GM23338 (cell line): Measurements from ENCODE around the gene EEF1AKMT4. TPM values are rescaled to one million over a fixed set of nuclear protein-coding genes. Genes with fewer than 3 reads are reported as not detected.

Source experiments
- ATAC-seq: fragments of 200-7000 bp; cut with Tn5 transposase; 3 replicates; pipeline ENCODE4 v1.9.1; 2020
- DNase-seq: peaks from one replicate; pipeline ENCODE4 v3.0.0-alpha.2; 2015; ENCODE audit warnings: low spot score
- H2AFZ ChIP-seq: fragments of 200-600 bp; sonication (generic); 2 replicates; pipeline ENCODE4 v1.8.0; 2016; ENCODE audit warnings: antibody characterized with exemption, mild to moderate bottlenecking, moderate library complexity
- H3F3A ChIP-seq: fragments of 200-600 bp; sonication (generic); replicated peaks from 2 replicates; pipeline ENCODE4 v1.8.0; 2017; ENCODE audit warnings: antibody characterized with exemption, mixed run types, low read depth
- H3K27ac ChIP-seq: fragments of 200-600 bp; sonication (generic); 2 replicates; pipeline ENCODE4 v1.6.1; 2016; ENCODE audit warnings: low read depth
- H3K27me3 ChIP-seq: fragments of 200-600 bp; sonication (generic); 2 replicates; pipeline ENCODE4 v1.8.0; 2016; ENCODE audit warnings: mild to moderate bottlenecking, mixed run types, moderate library complexity; ENCODE audit not compliant: insufficient read depth
- H3K36me3 ChIP-seq: fragments of 200-600 bp; sonication (generic); 2 replicates; pipeline ENCODE4 v1.8.0; 2016; ENCODE audit warnings: mild to moderate bottlenecking; ENCODE audit not compliant: insufficient read depth
- H3K4me1 ChIP-seq: fragments of 200-600 bp; sonication (generic); 2 replicates; pipeline ENCODE4 v1.8.0; 2016; ENCODE audit warnings: mild to moderate bottlenecking, moderate library complexity; ENCODE audit not compliant: insufficient read depth
- H3K4me2 ChIP-seq: fragments of 200-600 bp; sonication (generic); 2 replicates; pipeline ENCODE4 v1.7.1; 2017; ENCODE audit warnings: mixed run types
- H3K4me3 ChIP-seq: fragments of 200-600 bp; sonication (generic); 2 replicates; pipeline ENCODE4 v1.6.1; 2016; ENCODE audit warnings: mixed run types
- H3K79me2 ChIP-seq: fragments of 200-600 bp; sonication (generic); replicated peaks from 2 replicates; pipeline ENCODE4 v1.8.0; 2017; ENCODE audit warnings: mild to moderate bottlenecking; ENCODE audit not compliant: insufficient read depth
- H3K9me2 ChIP-seq: fragments of 200-600 bp; sonication (generic); 2 replicates; pipeline ENCODE4 v1.8.0; 2017; ENCODE audit not compliant: insufficient read depth
- H4K20me1 ChIP-seq: fragments of 200-600 bp; sonication (generic); replicated peaks from 2 replicates; pipeline ENCODE4 v1.8.0; 2017; ENCODE audit warnings: mild to moderate bottlenecking; ENCODE audit not compliant: insufficient read depth
- H3K27ac Mint-ChIP-seq: 2 replicates; pipeline ENCODE4 v1.8.0; 2020; ENCODE audit warnings: inconsistent platforms, mild to moderate bottlenecking, moderate library complexity, mixed read lengths
- H3K27me3 Mint-ChIP-seq: 3 replicates; pipeline ENCODE4 v1.8.0; 2022; ENCODE audit warnings: low read depth, mild to moderate bottlenecking, moderate library complexity, mixed read lengths, inconsistent platforms; ENCODE audit not compliant: insufficient read depth, poor library complexity
- H3K36me3 Mint-ChIP-seq: 3 replicates; pipeline ENCODE4 v1.8.0; 2021; ENCODE audit warnings: low read depth, mild to moderate bottlenecking, inconsistent platforms, moderate library complexity, mixed read lengths
- H3K4me1 Mint-ChIP-seq: 3 replicates; pipeline ENCODE4 v1.8.0; 2020; ENCODE audit warnings: mild to moderate bottlenecking, inconsistent platforms, mixed read lengths
- H3K4me3 Mint-ChIP-seq: 3 replicates; pipeline ENCODE4 v1.8.0; 2021; ENCODE audit warnings: moderate library complexity, mild to moderate bottlenecking, inconsistent platforms, mixed read lengths
- H3K9me3 Mint-ChIP-seq: 3 replicates; pipeline ENCODE4 v1.8.0; 2020; ENCODE audit warnings: moderate library complexity, mild to moderate bottlenecking, inconsistent platforms, mixed read lengths
- CREB1 ChIP-seq: fragments of 250-450 bp; sonication (Bioruptor Pico); IDR thresholded peaks from 2 replicates; pipeline ENCODE4 v1.5.0; 2020; ENCODE audit warnings: low read depth, mild to moderate bottlenecking, moderate library complexity
- ETS1 ChIP-seq: IDR thresholded peaks from 2 replicates; pipeline ENCODE4 v1.6.1; 2016; ENCODE audit warnings: antibody characterized with exemption
- EZH2 ChIP-seq: fragments of 200-600 bp; sonication (generic); IDR thresholded peaks from one replicate; pipeline ENCODE4 v1.8.0; 2017; ENCODE audit warnings: antibody characterized with exemption, mild to moderate bottlenecking, low read depth; ENCODE audit not compliant: unreplicated experiment
- EZH2phosphoT487 ChIP-seq: fragments of 200-600 bp; sonication (generic); IDR thresholded peaks from one replicate; pipeline ENCODE4 v1.8.1; 2018; ENCODE audit warnings: antibody characterized with exemption; ENCODE audit not compliant: unreplicated experiment
- JUNB ChIP-seq: IDR thresholded peaks from one replicate; pipeline ENCODE4 v1.6.1; 2016; ENCODE audit warnings: antibody characterized with exemption; ENCODE audit not compliant: unreplicated experiment
- NANOG ChIP-seq: IDR thresholded peaks from 2 replicates; pipeline ENCODE4 v1.6.1; 2016; ENCODE audit warnings: antibody characterized with exemption, borderline replicate concordance
- POLR2AphosphoS5 ChIP-seq: IDR thresholded peaks from 2 replicates; pipeline ENCODE4 v1.6.1; 2016; ENCODE audit warnings: antibody characterized with exemption, low read depth
- STAT1 ChIP-seq: IDR thresholded peaks from one replicate; pipeline ENCODE4 v1.6.1; 2016; ENCODE audit warnings: antibody characterized with exemption; ENCODE audit not compliant: unreplicated experiment
- ZNF114 ChIP-seq: fragments of 250-450 bp; sonication (Bioruptor Pico); IDR thresholded peaks from 2 replicates; pipeline ENCODE4 v1.5.0; 2020; ENCODE audit warnings: mild to moderate bottlenecking, moderate library complexity
- ZNF331 ChIP-seq: fragments of 250-450 bp; sonication (Bioruptor Pico); IDR thresholded peaks from 2 replicates; pipeline ENCODE4 v1.5.0; 2020; ENCODE audit warnings: low read depth, mild to moderate bottlenecking, moderate library complexity
- ZNF462 ChIP-seq: fragments of 250-450 bp; sonication (Bioruptor Pico); IDR thresholded peaks from 2 replicates; pipeline ENCODE4 v1.5.0; 2020; ENCODE audit warnings: mild to moderate bottlenecking, moderate library complexity
- polyA plus RNA-seq: library from polyadenylated mRNA; unstranded; fragments of >200 nt; fragmentation: Nextera tagmentation; extraction: Ambion mirVana; gene quantifications from 2 replicates; pipeline ENCODE4 v1.2.1, GENCODE V29; 2016
- total RNA-seq: library from RNA; depleted of rRNA; stranded (reverse); fragments of >200 nt; shearing (Covaris generic); gene quantifications from 2 replicates; pipeline ENCODE4 v1.2.3, GENCODE V29; 2014
- TF ChIP-seq, protein P1 (sequence below), 2 experiments: fragments of 200-600 bp in 1 of 2; sonication (generic) in 1 of 2; conservative IDR thresholded peaks; 2 replicates each; pipeline versions ENCODE4 v1.5.1 to v1.6.1; 2016 to 2017; ENCODE audit warnings: antibody characterized with exemption in 2 of 2, low read depth in 2 of 2, mild to moderate bottlenecking in 2 of 2, moderate library complexity in 1 of 2
- TF ChIP-seq, protein P2 (sequence below): IDR thresholded peaks from one replicate; pipeline ENCODE4 v1.6.1; 2018; ENCODE audit warnings: antibody characterized with exemption; ENCODE audit not compliant: unreplicated experiment

The EEF1AKMT4 gene
- total and polyA plus RNA-seq, 2 experiments from 2014 or later, result 12.9 to 14.3 TPM

- DNase-seq (peak; percentile 21), ATAC-seq (peak; percentile 58)
- Mint-ChIP-seq H3K36me3 (no peaks in the 10 kb centered on the region; the same call in 2 of the 3 replicates), H3K4me3 (no peak overlapping the region), H3K4me1 (no peaks in the 10 kb centered on the region), H3K27ac (peak overlapping the region; percentile 56; the same call in 1 of the 2 replicates), H3K9me3 (no peaks in the 10 kb centered on the region), H3K27me3 (peaks cover 5% of the 10 kb centered on the region)
- H3K9me2 ChIP-seq, result no peaks in the 10 kb centered on the region
- 0 out of 2 replicates have a peak overlapping the region, but pooled peaks have one; percentile 71 for H3K27ac ChIP-seq
- TF ChIP-seq, protein P1, sequence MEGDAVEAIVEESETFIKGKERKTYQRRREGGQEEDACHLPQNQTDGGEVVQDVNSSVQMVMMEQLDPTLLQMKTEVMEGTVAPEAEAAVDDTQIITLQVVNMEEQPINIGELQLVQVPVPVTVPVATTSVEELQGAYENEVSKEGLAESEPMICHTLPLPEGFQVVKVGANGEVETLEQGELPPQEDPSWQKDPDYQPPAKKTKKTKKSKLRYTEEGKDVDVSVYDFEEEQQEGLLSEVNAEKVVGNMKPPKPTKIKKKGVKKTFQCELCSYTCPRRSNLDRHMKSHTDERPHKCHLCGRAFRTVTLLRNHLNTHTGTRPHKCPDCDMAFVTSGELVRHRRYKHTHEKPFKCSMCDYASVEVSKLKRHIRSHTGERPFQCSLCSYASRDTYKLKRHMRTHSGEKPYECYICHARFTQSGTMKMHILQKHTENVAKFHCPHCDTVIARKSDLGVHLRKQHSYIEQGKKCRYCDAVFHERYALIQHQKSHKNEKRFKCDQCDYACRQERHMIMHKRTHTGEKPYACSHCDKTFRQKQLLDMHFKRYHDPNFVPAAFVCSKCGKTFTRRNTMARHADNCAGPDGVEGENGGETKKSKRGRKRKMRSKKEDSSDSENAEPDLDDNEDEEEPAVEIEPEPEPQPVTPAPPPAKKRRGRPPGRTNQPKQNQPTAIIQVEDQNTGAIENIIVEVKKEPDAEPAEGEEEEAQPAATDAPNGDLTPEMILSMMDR (conservative IDR thresholded peaks at IDR 0.05; ENCODE audit: low read depth in 2 of 2), result no peak
- TF ChIP-seq EZH2 (no peak), STAT1 (no peak), JUNB (no peak), EZH2phosphoT487 (no peak), CREB1 (no peak), ZNF331 (CRISPR knock-in tag) (no peak), NANOG (no peak), ZNF114 (no peak), POLR2AphosphoS5 (no peak), ZNF462 (no peak), ETS1 (no peak)
- TF ChIP-seq, protein P2, sequence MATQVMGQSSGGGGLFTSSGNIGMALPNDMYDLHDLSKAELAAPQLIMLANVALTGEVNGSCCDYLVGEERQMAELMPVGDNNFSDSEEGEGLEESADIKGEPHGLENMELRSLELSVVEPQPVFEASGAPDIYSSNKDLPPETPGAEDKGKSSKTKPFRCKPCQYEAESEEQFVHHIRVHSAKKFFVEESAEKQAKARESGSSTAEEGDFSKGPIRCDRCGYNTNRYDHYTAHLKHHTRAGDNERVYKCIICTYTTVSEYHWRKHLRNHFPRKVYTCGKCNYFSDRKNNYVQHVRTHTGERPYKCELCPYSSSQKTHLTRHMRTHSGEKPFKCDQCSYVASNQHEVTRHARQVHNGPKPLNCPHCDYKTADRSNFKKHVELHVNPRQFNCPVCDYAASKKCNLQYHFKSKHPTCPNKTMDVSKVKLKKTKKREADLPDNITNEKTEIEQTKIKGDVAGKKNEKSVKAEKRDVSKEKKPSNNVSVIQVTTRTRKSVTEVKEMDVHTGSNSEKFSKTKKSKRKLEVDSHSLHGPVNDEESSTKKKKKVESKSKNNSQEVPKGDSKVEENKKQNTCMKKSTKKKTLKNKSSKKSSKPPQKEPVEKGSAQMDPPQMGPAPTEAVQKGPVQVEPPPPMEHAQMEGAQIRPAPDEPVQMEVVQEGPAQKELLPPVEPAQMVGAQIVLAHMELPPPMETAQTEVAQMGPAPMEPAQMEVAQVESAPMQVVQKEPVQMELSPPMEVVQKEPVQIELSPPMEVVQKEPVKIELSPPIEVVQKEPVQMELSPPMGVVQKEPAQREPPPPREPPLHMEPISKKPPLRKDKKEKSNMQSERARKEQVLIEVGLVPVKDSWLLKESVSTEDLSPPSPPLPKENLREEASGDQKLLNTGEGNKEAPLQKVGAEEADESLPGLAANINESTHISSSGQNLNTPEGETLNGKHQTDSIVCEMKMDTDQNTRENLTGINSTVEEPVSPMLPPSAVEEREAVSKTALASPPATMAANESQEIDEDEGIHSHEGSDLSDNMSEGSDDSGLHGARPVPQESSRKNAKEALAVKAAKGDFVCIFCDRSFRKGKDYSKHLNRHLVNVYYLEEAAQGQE, result no peak
- no peaks in the 10 kb centered on the region for H4K20me1 ChIP-seq
- H3K4me3 ChIP-seq, result no peak overlapping the region
- H2AFZ ChIP-seq, result no peak overlapping the region
- H3K4me2 ChIP-seq, result no peak overlapping the region
- no peaks in the 10 kb centered on the region for H3F3A ChIP-seq
- no peaks in the 10 kb centered on the region for H3K27me3 ChIP-seq
- H3K4me1 ChIP-seq, result no peaks in the 10 kb centered on the region
- no peaks in the 10 kb centered on the region for H3K36me3 ChIP-seq
- H3K79me2 ChIP-seq, result no peaks in the 10 kb centered on the region
Observed at GRCh38 chr3:184200825-184201224, 48.6 kb upstream of the EEF1AKMT4 start.
